GM18861 (cell line): Measurements from ENCODE around the gene CST9.
"Not testable (repeated sequence)": the region's sequence is repeated elsewhere in the genome, so short reads cannot be mapped to it uniquely, and the experiment has no call there.

ENCODE experiments used
- ATAC-seq: cut with Tn5 transposase; IDR thresholded peaks from one replicate; pipeline ENCODE4 v1.9.1; 2021; ENCODE audit not compliant: unreplicated experiment

CST9 gene

GRCh38 chr20:23588434-23589403, 17.0 kb downstream of the CST9 start:
- no peak for ATAC-seq

DNA sequence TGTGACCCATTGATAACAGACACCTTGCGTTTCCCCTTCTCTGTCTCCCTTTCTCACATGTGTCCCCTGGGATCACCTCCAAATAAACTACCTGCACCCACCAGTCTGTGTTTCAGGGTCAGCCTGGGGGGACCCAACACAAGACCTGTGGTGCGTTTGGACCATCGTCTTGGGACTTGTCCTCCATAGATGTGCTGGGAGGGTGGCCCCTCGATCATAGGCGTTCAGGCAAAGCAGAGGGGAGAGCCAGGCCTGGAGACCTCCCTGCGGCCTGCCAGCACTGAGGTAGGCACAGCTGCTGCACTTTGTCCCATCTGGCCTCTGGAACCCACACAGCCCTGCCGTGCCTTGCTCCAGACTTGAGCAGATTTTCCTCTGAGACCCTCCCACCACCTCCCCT, 18.1 kb downstream of the CST9 start:
- ATAC-seq = no peak

DNA sequence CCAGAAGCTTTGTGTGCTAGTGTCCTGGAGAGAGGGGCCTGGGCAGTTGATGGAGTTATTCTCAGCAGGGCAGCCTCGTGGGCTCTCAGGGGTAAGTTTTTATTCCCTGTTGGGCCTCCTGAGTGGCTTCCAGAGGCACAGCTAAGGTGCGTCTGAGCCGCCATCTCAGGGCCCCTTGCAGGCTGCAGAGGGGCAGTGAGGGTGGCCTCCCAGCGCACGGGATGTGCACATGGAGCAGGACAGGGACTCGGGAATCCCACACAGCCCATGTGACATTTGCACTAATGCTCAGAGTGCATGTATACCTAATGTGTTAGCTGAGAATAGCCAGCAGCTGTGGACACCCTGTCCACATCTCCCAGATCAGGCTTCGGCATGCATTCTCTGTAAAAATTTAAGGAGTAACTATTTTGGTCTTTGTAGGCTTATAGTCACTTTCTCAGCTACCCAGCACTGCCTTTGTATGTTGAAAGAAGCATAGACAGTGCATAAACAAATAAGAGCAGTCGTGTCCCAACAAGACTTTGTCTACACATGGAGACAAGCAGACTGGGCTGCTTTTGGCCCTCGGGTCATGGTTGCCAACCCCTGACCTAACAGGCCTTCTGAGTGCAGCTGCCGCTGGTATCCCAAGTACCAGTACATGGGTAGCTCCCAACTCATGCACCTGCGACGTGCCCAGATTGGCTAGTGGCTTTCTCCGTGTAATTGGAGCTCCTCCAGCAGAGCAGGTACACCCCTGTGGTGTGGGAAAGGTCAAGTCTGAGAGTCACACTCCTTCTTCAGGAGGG, 18.8 kb downstream of the CST9 start:
- ATAC-seq = no peak

GRCh38 chr20:23585808-23586734, 19.6 kb downstream of the CST9 start:
- ATAC-seq = no peak

DNA sequence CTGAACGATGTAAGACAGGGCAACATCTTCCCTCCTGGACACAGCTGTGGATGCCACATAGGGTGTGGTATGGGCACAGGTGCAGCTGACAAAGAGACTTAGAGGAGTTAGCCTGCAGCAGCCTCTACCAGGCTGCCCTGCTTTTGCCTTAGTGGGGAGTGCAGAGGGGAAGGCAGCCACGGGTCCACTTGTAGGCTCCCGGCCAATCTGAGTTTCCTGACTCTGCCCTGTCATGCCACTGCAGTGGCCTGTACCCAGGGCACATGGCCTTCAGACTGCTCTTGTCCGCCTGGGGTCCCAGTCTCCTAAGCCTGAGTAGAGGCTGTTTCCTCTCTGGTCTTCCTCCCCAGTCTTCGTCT, 20.3 kb downstream of the CST9 start:
- ATAC-seq = no peak

GRCh38 chr20:23584434-23585199, 21.1 kb downstream of the CST9 start:
- no peak for ATAC-seq

DNA sequence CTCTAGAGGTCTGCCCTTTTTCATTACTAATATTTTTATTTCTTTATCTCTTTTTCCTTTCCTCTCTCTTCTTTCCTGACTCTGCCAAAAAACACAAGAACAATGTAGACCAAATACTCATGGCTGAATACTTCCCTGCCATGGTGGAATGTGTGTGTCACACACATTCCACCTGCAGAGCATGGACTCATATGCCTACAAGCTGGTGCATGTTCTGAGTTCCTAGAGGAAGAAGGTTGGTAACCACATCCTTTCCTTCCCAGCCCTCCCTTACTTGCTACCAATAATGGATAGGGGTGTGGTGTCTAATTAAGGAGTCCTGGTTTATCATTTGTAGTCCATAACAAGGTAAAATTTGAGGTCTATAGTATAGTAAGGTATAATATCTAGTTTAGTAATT, 22.2 kb downstream of the CST9 start:
- ATAC-seq = no peak

DNA sequence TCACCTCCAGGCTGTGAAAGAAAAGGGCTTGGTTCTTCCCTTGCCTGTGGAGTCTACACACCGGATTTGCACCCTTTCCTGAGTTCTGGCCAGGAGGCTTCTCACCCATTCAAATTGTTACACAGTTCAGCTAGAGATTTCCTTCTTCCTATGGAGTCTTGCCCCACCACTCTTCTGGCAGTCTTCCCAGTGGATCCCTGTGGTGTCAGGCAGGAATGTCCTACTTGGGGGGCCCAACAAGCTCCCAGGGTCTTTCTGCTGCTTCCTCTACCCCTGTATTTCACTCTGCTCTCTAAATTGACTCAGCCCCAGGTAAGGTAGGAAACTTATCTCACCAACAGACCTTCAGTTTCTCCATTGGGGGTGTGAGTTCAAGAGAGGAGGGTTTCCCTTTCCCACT, 23.4 kb downstream of the CST9 start:
- no peak for ATAC-seq

DNA sequence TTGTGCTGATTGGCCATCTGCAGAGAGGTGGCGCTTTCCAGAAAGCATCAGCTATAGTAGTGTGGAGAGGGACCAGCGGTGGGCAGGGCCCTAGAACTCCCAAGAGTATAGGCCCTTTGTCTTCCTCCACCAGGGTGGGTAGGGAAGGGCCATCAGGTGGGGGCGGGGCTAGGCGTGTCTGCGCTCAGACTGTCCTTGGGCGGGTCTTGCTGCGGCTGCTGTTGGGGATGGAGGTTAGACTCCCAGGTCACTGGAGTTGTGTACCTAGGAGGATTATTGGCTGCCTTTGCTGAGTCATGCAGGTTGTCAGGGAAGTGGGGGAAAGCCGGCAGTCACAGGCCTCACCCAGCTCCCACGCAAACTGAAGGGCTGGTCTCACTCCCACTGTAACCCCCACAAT, 23.9 kb downstream of the CST9 start:
- not testable (repeated sequence) for ATAC-seq

- no peak for ATAC-seq
Observed at GRCh38 chr20:23574977-23575376, 30.7 kb downstream of the CST9 start.

DNA sequence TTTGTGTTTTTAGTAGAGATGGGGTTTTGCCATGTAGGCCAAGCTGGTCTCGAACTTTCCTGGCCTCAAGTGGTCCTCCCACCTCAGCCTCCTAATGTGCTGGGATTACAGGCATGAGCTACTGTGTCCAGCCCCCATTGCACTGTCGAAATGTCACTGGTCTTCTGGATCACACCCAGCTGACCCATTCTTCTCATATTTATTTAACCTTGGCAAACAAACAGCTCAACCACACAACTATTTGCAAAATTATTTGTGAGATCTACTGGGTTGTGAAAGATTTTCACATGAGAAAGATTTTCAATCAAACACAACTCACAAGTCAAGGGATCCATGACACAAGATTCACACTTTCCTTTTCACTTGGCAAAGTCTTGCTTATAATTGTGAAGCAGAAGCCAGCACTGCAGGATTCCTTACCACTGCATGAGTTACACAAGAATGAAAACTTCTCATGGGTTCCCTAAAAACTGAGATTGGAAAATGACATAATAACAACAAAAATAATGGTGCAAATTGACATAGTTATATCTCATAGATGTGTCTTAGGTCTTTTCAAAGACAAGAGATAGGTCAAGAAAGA, 35.4 kb downstream of the CST9 start:
- no peak for ATAC-seq

DNA sequence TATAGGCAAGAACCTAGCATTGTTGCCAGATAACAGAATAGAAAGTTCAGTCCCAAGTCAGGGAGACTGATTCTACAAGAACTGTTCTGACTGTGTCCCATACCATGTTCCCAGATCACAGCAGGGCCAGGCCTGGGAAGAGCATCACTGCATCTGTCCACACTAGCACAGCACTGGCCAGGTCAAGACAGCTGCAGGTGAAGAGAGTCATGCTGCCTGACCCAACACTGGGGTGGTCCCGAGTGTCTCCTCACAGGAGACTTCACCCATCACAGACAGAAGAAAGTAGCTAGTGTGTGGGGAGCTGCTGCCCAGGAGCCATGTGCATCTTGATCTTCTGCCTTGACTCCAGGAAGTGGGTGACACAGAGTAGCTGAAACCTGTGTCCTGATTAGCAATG, 36.1 kb downstream of the CST9 start:
- no peak for ATAC-seq

GRCh38 chr20:23568971-23569330, 36.8 kb downstream of the CST9 start:
- ATAC-seq = no peak

DNA sequence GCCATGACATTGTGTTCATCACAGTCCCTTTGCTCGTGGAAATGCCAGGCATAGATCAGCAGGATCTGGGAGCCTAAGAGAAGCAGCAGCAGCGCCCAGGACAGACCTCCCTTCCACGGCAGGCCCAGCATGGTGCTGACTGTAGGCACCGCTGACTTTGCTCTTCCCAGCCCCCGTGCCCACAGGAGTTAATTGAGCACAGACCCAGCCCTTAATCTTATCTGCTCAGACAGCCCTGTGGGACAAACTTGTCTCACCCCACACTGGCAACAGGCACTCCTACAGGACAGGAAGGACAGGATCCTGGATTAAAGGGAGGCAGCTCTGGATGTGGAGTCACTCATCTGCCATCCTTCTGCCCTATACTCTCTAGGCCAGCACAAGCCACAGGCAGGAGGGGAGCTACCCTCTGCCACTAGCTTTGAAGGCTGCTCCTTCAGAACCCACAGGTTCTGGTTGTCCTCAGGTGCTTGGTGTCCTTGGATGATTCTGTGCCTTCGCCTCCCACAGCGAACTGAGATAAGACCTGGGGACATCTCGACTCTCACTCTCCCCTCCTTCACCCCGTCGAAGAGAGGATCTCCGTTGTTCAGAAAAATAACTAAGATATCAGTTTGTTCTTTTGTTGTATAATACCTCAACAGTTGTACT, 37.3 kb downstream of the CST9 start, which contains the start of gene CST9L:
CST9L (minus strand) TSS at position 165 of the 651 bp plus-strand sequence; CDS start at position 131, 34 bp downstream.
- ATAC-seq = no peak

- ATAC-seq = no peak
Observed at GRCh38 chr20:23566199-23566932, 39.4 kb downstream of the CST9 start.

DNA sequence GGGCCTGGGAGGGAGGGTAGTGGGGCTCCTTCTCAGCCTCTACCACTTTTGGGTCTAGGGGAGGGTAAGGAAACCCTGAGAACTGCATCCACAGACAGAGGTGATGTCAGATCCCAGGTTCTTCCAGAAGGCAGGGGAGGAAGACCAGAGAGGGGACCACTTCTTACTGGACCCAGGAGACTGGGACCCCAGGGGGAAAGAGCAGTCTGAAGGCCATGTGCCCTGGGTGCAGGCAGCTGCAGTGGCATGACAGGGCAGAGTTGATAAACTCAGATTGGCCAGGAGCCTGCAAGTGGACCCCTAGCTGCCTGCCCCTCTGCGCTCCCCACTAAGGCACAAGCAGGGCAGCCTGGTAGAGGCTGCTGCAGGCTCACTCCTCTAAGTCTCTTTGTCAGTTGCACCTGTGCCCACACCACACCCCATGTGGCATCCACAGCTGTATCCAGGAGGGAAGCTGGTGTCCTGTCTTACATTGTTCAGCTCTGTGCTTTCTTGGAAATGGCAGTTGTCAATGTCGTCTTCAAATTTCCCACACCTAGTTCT, 40.1 kb downstream of the CST9 start:
- no peak for ATAC-seq

DNA sequence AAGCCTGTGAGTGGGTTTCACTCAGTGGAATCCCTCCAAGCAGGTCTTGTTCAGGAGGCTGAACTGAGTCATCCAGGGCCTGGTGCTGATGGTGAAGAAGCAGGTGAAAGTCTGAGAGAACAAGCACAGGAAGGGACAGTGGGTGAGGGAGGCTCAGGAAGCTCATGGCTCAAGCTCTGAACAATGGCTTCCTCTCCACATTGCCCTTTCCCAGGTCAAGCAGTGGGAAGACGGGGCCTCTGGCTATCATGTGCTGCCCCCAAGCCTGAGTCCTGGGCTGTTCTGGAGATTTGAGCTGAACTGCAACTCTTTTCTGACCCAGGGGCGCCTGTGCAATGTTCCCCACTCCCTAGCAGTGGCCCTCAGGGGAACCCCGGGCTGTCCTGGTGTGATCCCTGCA, 40.8 kb downstream of the CST9 start:
- ATAC-seq = no peak

DNA sequence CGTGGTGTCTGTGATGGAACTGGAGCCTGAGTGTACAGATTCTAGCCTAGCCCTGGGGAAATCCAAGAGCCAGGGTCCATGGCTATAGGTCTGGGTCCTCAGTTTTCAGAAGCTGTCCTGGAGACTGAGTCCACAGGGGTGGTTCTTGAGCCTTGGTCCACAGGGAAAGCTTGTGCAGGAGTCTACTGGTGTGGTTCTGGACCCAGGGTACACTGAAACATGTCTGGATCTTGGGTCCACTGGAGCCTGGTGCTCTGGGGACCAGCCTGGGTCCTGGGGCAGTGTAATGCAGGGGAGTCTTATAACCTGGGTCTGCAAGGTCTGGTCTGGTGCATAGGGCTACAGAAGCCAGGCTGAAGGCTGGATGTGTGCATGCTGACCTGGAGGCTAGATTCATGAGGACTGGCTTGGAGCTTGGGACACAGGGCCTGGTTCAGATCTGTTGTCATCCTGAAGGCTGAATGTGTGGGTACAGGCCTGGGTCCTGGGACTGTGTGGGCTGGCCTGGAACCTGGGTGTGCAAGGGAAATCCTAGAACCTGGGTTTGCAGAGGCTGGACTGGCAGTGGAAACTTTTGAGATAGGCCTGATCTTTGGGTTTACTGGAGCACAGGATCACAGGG, 42.9 kb downstream of the CST9 start:
- ATAC-seq = no peak
